Astrocyte (in vitro differentiated cells and primary cell): ENCODE results near the gene KCNJ1.

Experiments used
- EZH2 ChIP-seq: IDR thresholded peaks from 2 replicates; pipeline ENCODE4 v1.6.1; 2012; ENCODE audit warnings: mild to moderate bottlenecking, low read length, inconsistent platforms; ENCODE audit not compliant: insufficient read depth
- TF ChIP-seq, protein P1 (sequence below): IDR thresholded peaks from 2 replicates; pipeline ENCODE4 v1.5.1; 2011; ENCODE audit warnings: low read depth, mild to moderate bottlenecking, inconsistent platforms, low read length, moderate library complexity; ENCODE audit not compliant: insufficient read depth

DNA sequence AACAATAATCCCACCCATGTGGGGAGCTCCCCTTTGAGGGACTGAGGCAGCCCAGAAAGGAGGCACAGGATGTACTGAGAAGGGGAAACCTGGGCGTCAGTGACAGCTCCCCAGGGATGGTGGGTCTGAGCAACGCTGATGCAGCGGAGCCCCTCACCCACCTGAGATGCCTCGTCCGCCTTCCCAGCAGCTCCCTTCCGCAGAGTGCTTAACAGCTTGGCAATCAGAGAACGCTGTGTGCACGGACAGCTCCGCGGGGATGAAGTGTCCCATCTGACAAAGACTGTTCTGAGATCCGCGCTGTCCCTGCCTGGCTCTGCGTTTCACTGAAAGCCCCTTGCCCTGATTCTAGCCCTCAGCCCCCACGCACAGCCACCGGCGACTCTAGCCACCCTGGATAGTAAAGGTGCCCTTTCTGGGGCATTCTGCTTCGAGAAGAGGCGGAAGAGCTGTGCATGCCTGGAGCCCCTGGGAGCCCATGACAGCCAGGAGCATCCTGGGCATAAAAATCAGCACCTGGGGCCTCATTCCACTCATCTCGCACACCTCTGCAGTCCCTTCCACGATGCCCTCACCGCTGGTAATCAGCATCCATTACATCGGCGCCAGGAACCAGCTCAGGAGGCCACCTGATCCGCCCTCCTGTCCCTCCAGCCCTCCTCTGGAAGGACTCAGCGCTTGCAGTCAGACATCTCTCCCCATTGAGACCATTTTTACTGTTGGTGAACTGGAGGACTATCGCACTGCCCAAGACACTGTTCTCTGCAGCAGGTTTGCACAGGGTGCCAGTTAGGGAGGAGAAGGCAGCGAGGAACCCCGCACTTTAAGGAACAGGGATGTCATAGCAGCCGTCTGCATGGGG is 34.8 kb upstream of the KCNJ1 start:
- TF ChIP-seq, protein P1, sequence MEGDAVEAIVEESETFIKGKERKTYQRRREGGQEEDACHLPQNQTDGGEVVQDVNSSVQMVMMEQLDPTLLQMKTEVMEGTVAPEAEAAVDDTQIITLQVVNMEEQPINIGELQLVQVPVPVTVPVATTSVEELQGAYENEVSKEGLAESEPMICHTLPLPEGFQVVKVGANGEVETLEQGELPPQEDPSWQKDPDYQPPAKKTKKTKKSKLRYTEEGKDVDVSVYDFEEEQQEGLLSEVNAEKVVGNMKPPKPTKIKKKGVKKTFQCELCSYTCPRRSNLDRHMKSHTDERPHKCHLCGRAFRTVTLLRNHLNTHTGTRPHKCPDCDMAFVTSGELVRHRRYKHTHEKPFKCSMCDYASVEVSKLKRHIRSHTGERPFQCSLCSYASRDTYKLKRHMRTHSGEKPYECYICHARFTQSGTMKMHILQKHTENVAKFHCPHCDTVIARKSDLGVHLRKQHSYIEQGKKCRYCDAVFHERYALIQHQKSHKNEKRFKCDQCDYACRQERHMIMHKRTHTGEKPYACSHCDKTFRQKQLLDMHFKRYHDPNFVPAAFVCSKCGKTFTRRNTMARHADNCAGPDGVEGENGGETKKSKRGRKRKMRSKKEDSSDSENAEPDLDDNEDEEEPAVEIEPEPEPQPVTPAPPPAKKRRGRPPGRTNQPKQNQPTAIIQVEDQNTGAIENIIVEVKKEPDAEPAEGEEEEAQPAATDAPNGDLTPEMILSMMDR = no peak
- no peak for TF ChIP-seq EZH2
